ENCODE data around the gene ZNRF1. TPM values are rescaled to one million over a fixed set of nuclear protein-coding genes. Genes with fewer than 3 reads are reported as not detected.

ZNRF1 gene
- total RNA-seq, 1 experiment from 2014 or later, result 48.2 TPM

DNA sequence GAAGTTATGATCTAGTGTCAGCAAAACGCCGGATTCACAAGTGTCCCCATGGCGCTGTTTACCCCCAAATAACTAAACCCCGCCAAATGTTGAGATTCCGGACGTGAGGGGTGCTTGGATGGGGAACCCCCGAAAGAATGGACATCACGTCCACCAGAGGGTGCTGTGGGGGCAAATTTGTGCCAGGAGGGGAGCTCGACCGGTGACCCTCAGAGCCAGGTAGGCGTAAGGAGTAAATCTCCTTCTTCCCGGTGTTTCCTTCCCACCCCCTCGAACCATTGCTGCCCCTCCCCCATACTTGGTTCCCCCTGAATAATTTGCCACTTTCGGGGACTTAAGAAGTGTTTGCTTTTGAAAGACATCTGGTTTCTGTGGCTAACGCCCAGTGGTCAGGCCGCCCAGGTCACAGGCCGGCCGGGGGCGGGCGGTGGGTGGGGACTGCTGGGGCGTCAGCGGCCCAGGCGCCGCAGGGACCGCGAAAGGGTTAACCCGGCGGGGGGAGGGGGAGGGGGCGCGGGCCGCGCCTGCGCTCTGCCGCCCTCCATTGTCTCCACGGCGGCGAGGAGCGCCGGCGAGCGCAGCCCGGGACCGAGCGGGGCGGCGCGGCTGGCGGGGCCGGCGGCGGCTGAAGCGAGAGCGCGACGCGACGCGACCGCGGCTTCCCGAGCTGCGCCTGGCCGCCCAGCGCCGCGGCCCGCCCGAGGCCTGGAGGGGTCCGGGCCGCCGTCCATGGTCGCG is at the start of gene ZNRF1 (continued):
- TF ChIP-seq SRF (IDR thresholded peaks at IDR 0.05; ENCODE audit: low read depth), result no peak
- no peak for TF ChIP-seq ATF3 (IDR thresholded peaks at IDR 0.05)
- TF ChIP-seq YY1 (IDR thresholded peaks at IDR 0.05; ENCODE audit: extremely low read depth, insufficient replicate concordance, low read depth, low read length), result peak; percentile 22
- TF ChIP-seq SP1 (IDR thresholded peaks at IDR 0.05; ENCODE audit: low read depth), result peak; percentile 27; the same call in 1 of the 2 replicates
- TF ChIP-seq, protein P1, sequence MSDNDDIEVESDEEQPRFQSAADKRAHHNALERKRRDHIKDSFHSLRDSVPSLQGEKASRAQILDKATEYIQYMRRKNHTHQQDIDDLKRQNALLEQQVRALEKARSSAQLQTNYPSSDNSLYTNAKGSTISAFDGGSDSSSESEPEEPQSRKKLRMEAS (IDR thresholded peaks at IDR 0.05), result 0 out of 2 replicates have a peak, but pooled peaks have one; percentile 30

DNA sequence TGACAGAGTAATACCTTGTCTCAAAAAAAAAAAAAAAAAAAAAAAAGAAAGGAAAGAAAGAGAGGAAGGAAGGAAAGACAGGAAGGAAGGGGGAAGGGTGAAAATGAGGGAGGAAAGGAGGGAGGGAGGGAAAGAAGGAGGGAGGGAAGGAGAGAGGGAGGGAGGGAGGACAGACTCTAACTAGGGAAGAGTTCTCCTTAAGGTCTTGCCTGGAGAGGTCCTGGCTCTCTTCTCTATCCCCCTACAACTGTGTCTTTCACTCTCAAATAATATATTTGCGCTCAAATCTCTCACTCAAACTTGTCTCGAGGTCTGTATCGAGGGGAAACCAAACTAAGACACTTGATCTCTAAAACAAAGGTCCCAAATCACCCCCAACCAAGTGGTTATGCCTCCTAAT is 49.5 kb upstream of the ZNRF1 start:
- Histone ChIP-seq H3K4me2 (ENCODE audit: low read length) (no peak overlapping the region), H3K27ac (ENCODE audit: low read depth, low read length) (no peak overlapping the region)

More for the DNA sequence above, 49.5 kb upstream of the ZNRF1 start:
- no peaks in the 10 kb centered on the region for H3K79me2 ChIP-seq (ENCODE audit: insufficient read depth, low read length)
- no peak overlapping the region for H3K9ac ChIP-seq (ENCODE audit: low read length)
- intact Hi-C loops (cut with micrococcal nuclease), result no loop called here
- no peaks in the 10 kb centered on the region for H4K20me1 ChIP-seq (ENCODE audit: insufficient read depth)
- ATAC-seq (no peak), DNase-seq (ENCODE audit: low read depth, low spot score) (no peak)
- H3K36me3 ChIP-seq (ENCODE audit: control insufficient read depth in 1 of 2, insufficient read depth in 2 of 2, low read length in 2 of 2), result peaks cover 7 to 20% of the 10 kb centered on the region in 2 experiments
- H3K27me3 ChIP-seq (ENCODE audit: insufficient read depth, low read length), result no peaks in the 10 kb centered on the region
- H3K9me3 ChIP-seq (ENCODE audit: control insufficient read depth in 1 of 2, insufficient read depth in 1 of 2, low read depth in 1 of 2, low read length in 2 of 2), result no peaks in the 10 kb centered on the region
- H2AFZ ChIP-seq (ENCODE audit: low read depth, low read length, poor library complexity, severe bottlenecking), result no peak overlapping the region
- POLR2A ChIA-PET, result no interaction called here
- CTCF ChIA-PET, result no interaction called here
- RAD21 ChIA-PET (ENCODE audit: low non-redundant PET in 1 of 2, low total read pairs in 2 of 2, uncharacterized antibody in 2 of 2, unreplicated experiment in 2 of 2), result no interaction called here
- H3K4me1 ChIP-seq (ENCODE audit: control insufficient read depth in 1 of 2, insufficient read depth in 2 of 2, low read length in 2 of 2), result peaks cover 9 to 17% of the 10 kb centered on the region in 2 experiments; a peak in 3 of 4 replicates
- TF ChIP-seq CBX3 (IDR thresholded peaks at IDR 0.05; ENCODE audit: low read depth) (no peak), TCF7L2 (IDR thresholded peaks at IDR 0.05; ENCODE audit: borderline replicate concordance, extremely low read depth, insufficient read depth, insufficient read length) (no peak), ZNF274 (IDR thresholded peaks at IDR 0.05; ENCODE audit: low read depth, low read length) (no peak), SIN3A (IDR thresholded peaks at IDR 0.05; ENCODE audit: low read depth) (no peak), YY1 (IDR thresholded peaks at IDR 0.05; ENCODE audit: extremely low read depth, insufficient replicate concordance, low read depth, low read length) (no peak), EZH2phosphoT487 (IDR thresholded peaks at IDR 0.05; ENCODE audit: borderline replicate concordance) (no peak), SP1 (IDR thresholded peaks at IDR 0.05; ENCODE audit: low read depth) (no peak)
- no TSS peak for BruUV-seq (replicated peaks)
- H3K4me3 ChIP-seq (replicated peaks in 1 of 2; ENCODE audit: low read depth in 1 of 2, low read length in 2 of 2), result no peak overlapping the region
- no peaks in the 10 kb centered on the region for H3K9me2 ChIP-seq (ENCODE audit: insufficient read depth)
